GM12878 (cell line): ENCODE measurements around the gene PHC1.

Experiments
- BCL11A ChIP-seq: IDR thresholded peaks from 2 replicates; pipeline ENCODE4 v1.6.1; 2011; ENCODE audit warnings: low read depth, low read length
- BMI1 ChIP-seq: fragments of 450-650 bp; IDR thresholded peaks from 2 replicates; pipeline ENCODE4 v1.6.1; 2016; ENCODE audit warnings: mild to moderate bottlenecking, moderate library complexity, borderline replicate concordance
- CTCF ChIP-seq, 3 experiments: IDR thresholded peaks in 2 of 3; conservative IDR thresholded peaks in 1 of 3; 2 replicates each; pipeline ENCODE4 v1.5.1; 2011; ENCODE audit warnings: low read depth in 3 of 3, low read length in 3 of 3, mild to moderate bottlenecking in 3 of 3, control low read depth in 2 of 3, moderate library complexity in 2 of 3, inconsistent platforms in 1 of 3, mixed read lengths in 1 of 3; ENCODE audit not compliant: control insufficient read depth in 2 of 3, insufficient read depth in 1 of 3; ENCODE audit errors: extremely low read depth in 1 of 3
- IKZF2 ChIP-seq, 2 experiments: fragments of 450-650 bp; IDR thresholded peaks; 2 replicates each; pipeline ENCODE4 v1.6.1; 2017; ENCODE audit warnings: mild to moderate bottlenecking in 2 of 2, moderate library complexity in 2 of 2
- MYC ChIP-seq: IDR thresholded peaks from 2 replicates; pipeline ENCODE4 v1.6.1; 2011; ENCODE audit warnings: mild to moderate bottlenecking, low read length, moderate library complexity, inconsistent platforms; ENCODE audit not compliant: insufficient read depth, insufficient replicate concordance, insufficient read length, severe bottlenecking
- POLR2AphosphoS5 ChIP-seq: IDR thresholded peaks from 2 replicates; pipeline ENCODE4 v1.6.1; 2011; ENCODE audit warnings: mild to moderate bottlenecking, low read length, inconsistent platforms
- TARDBP ChIP-seq: IDR thresholded peaks from 2 replicates; pipeline ENCODE4 v1.6.1; 2016; ENCODE audit warnings: borderline replicate concordance
- USF1 ChIP-seq: IDR thresholded peaks from 2 replicates; pipeline ENCODE4 v1.6.1; 2011; ENCODE audit warnings: borderline replicate concordance, low read depth, mild to moderate bottlenecking, moderate library complexity, mixed read lengths, low read length; ENCODE audit not compliant: insufficient read depth; ENCODE audit errors: extremely low read length
- USF2 ChIP-seq: IDR thresholded peaks from 2 replicates; pipeline ENCODE4 v1.6.1; 2011; ENCODE audit warnings: low read depth, low read length, improper control_type of control experiment, borderline replicate concordance
- ZNF274 ChIP-seq: IDR thresholded peaks from one replicate; pipeline ENCODE4 v1.8.0; 2011; ENCODE audit not compliant: insufficient read length, insufficient read depth

- TF ChIP-seq USF2, result no peak
- no peak for TF ChIP-seq USF1
- no peak for TF ChIP-seq CTCF (IDR thresholded peaks at IDR 0.05 in 2 of 3, conservative IDR thresholded peaks at IDR 0.05 in 1 of 3; ENCODE audit: control insufficient read depth in 2 of 3, extremely low read depth in 1 of 3, insufficient read depth in 1 of 3, low read depth in 3 of 3, low read length in 3 of 3)
- TF ChIP-seq MYC, result no peak
- TF ChIP-seq POLR2AphosphoS5, result no peak
- TF ChIP-seq BCL11A, result no peak
- TF ChIP-seq BMI1, result no peak
- no peak for TF ChIP-seq TARDBP
- no peak; a peak in 1 of 4 replicates for TF ChIP-seq IKZF2 (IDR thresholded peaks at IDR 0.05)
- no peak for TF ChIP-seq ZNF274
These were observed 71.0 kb downstream of the PHC1 start for GRCh38 chr12:8985213-8985754.
